ENCODE measurements around the gene NHSL2.
"Not testable (repeated sequence)": the region's sequence is repeated elsewhere in the genome, so short reads cannot be mapped to it uniquely, and the experiment has no call there.

The NHSL2 gene

DNA sequence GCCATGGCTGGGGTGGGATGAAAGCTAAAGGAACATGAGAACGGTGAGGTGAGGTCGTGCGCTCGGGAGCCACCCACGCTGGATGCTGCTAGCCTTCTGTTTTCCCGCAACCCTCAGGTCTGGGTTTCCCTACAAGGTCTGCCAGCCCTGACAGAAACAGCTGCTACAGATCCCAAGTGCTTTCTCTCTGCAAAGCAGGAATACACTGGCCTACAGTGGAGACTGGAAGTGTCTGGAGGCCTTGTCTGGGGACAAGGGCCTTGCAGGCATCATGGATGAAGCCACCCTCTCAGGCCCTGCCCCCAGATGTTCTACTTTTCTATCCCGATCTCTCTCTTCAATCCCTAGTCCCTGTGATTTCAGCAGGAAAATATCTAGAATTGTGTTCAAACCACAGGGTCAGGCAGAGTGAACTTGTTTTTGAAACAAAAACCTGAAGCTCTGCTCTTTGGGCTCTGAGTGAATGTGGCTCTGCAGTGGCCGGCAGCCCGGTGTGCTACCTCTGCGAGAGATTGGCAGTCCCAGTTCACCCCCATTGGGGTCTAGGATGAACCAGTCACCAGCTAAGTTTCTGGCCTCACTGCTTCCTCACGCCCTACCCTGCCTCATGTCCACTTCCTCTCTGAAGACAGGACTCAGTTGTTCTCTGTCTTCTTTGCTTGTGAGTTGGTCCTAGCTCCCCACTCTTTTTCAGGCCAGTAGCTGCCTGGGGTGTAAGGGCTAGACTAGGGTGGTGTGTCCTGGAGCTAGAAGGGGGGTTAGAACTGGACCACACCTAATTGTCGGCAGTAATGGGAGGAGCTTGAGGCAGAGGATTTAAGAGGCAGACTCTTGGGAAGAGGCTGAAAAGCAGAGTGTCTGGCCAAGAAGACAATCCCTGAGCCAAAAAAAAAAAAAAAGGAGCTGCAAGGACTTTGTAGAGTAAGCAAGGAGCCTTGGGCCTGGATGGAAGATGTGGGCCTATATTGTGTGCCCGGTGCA lies 131.5 kb downstream of the NHSL2 start:
- no peak for DNase-seq (ENCODE audit: low read depth in 2 of 2)

DNA sequence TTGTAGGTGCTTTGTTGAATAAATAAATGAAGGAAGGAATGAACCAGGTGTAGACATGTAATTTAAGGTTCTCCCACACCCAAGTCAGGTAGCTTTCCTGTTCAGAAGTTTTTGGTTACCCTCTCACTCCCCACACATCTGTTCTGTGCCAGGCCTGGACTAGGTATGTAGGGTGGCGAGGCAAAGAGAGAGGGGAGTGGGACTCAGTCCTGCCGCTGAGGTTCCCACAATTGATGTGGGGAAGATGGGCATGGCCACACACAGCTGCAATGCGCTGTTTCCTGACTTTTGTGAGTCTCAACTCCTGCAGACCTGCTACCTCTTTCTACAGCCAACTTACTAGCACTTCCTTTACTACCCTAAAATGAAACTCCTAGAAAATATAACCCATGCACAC lies 132.2 kb downstream of the NHSL2 start:
- no peak for DNase-seq (ENCODE audit: low read depth in 2 of 2)

DNA sequence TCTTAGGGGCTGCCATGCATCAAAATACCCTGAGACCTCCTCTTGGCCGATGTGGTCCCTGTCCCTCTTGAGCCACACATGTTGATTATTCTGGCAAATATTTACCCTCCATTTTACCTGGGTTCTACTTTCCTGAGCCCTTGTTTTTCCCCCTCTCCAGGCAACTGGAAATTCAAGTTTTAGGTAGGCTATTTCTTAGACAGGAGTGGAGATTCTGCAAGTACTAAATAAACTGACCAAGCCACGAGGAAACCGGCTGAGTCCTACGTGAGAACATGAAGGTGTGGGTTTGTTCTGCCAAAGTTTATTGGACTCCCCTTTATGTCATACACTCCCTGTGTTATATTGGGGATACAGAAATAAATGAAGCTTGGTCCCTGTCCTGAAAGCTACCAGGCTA lies 133.0 kb downstream of the NHSL2 start:
- DNase-seq (ENCODE audit: low read depth in 2 of 2), result no peak

DNA sequence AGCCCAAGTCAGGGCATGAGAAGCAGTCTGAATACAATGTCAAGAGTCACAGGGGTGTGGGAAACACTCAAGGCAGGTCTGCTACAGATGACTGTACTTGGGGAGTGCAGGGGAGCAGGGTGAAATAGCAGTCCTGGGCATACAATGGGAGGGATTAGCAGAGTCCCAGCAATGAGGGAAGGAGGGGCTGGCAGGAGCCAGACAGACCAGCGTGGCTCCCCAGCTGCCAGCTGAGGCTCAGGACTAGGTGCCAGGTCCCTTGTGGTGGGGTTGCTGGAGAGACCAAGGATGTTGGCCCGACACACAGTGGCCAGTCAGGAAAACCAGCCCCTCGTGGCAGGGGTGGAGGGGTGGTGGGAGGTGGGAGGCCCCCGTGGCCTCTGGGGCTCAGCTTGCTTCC lies 134.5 kb downstream of the NHSL2 start:
- no peak for DNase-seq (ENCODE audit: low read depth in 2 of 2)

DNA sequence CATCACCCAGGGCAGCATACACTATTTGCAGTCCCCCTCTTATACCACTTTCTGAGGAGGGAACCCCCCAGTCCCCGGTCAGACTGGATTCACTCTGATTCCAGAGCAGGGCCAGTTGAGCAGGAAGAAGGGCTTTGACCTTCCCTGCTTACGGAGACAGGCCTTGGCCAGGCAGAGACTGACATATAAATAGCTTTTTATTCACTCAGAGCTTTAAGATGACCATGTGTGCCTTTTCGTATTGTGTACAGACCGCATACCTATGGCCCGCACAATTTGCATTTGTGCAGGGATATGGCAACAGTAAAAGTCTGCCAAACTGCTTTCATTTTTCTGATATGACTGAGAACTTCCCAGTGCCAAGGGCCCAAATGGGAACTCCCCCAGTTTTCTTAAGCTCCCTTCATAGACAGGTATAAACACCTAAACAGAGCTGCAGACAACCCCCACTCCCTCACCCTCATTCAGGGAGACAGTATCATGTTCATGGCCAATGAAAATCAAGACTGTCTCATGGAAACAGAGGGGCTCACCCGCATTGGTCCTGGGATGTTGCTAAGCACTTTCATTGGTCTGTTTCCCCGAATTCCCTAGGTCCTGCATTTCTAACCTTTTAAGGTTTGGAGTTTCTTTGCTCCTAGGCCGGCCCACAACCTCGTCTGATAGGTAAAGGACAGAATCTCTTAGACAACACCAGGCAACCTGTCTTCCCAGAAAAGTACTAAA lies 135.1 kb downstream of the NHSL2 start:
- no peak for DNase-seq (ENCODE audit: low read depth in 2 of 2)

DNA sequence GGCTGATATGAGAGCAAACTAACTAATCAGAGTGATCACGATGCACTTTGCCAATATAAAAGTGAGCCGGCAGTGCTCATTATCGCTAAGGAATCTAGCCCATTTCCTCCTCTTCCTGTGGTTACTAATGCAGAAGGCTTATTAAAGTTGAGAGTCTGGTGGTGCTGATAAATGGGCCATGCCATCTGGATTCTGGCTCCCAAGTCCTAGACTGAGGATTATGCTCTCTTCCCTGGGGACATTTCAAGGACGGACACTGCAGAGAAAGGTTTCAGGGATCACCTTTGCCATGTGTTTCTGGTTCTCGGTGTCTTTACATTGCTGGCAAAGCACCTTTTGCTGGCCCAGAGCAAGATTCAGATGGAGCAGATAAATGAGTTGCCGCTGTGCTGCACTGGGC lies 135.8 kb downstream of the NHSL2 start:
- no peak for DNase-seq (ENCODE audit: low read depth in 2 of 2)

DNA sequence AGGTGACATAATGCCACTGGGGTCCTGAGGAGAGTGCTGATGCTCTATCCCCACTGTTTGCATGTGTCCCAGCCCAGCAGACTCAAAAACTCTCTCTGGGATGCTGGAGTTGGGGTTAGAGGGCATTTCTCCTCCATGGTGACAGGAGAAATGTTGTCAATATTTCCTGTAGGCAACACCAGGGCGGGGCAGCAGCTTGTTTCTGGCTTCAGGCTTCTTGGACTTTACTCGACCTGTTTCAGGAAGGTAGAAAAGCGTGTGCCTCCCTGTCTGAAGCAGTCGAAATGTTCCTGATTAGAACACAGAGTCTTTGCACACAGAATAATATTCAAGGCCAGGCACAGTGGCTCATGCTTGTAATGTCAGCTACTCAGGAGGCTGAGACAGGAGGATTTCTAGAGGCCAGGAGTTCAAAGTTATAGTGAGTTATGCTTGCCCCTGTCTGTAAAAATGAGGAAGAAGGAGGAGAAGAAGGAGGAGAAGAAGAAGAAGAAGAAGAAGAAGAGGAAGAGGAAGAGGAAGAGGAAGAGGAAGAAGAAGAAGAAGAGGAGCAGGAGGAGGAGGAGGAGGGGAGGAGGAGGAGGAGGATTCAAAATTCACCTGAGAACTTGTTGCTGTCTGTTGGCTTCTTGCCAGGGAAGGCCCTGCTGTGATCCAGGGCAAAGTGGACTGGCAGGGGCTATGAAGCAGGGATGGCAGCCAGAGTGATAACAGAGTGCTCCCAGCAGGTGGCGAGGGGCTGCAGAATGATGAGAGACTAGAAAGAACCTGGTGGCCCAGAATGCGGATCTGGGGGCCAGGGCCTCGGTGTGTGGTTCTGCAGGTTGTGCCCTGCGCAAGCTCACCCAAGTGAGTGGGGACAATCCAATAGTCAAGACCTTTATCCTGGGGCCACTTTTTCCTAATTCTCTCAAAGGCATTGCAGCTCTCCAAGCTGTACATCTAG lies 138.1 kb downstream of the NHSL2 start:
- no peak for DNase-seq (ENCODE audit: low read depth in 2 of 2)

DNA sequence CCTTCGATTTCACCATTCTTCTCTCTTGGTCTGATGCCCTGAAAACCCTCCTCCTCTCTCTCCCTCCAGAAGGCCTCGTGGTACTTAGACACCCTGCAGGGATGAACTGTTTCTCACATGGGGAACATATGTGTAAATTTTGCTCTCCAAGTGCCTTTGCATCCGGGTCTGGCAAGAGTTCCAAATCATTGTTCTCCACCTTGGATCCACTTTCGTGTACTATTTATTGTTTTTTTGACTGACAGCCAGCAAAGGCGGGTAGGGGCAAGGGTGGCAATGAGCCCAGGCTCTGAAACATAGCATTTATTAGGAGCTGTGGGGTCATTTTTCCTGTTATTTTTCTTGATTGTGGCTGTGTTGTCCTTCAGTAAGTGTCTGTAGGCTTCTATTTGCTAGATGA lies 139.4 kb downstream of the NHSL2 start:
- DNase-seq (ENCODE audit: low read depth in 2 of 2), result no peak

DNA sequence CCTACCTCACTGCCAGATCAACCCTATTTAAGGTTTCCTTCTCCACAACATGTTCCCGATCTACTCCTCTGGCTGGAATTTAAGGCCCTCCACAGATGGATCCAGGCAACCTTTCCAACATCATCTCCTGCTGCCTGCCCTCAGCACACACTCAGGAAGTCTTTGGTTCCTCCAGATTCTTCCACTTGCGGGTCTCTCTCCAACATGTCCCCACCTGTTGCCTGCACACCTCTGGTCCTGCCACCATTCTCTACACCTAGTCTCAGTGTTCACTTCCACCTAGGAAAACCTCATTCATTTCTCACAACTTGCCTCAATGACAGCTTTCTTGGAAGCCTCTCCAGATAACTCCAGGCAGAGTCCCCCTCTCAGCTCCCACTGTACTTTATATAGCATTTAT lies 140.9 kb downstream of the NHSL2 start:
- DNase-seq (ENCODE audit: low read depth in 2 of 2), result no peak

DNA sequence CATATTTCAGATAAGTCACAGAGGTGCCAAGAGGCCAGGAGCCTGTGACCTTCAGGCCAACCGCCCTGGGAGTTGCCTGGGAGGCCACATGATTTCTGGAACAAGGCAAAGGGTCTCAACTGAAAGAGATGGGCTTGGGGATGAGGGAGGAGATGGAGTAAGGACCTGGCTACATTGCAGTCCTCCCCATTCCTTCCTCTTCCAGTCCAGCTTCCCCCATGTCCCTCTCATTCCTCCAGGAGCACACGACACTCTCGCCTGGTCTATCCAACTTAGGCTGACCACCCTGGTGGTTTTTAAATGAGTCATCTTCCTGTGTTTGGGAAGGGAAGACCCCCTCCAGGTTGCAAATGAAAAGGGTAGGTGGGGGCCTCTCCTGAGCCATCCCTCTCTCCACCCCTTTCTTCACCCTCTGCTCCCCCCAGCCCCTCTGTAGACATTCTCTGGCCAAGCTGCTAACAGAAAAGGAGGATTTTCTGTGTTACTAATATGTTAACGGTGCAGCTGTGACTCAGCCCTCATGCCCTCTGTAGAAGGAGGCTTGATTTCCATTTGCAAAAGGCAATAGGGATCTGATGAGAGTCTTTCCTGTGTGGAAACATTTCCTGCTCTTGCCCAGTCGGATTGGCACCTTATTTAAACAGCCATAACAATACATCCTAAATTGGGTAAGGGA lies 141.9 kb downstream of the NHSL2 start:
- no peak for DNase-seq (ENCODE audit: low read depth in 2 of 2)

DNA sequence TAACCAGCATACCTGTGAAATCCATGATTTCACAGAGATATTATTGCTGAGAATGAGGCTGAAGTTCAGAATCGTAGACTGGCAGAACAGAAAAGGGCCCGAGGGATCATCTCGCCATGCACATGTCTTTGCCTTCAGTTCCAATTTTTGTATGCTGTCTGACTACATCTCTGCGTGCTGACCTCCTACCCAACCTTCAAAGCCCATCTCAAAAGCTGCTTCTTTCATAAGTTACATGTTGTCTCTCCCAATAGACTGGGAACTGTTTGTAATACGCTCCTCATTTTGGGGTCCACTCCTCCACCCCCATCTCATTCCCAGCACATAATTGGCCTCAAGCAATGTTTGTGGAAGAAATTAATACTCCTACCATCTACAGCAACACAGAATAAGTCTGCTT lies 142.9 kb downstream of the NHSL2 start:
- DNase-seq (ENCODE audit: low read depth in 2 of 2), result no peak

DNA sequence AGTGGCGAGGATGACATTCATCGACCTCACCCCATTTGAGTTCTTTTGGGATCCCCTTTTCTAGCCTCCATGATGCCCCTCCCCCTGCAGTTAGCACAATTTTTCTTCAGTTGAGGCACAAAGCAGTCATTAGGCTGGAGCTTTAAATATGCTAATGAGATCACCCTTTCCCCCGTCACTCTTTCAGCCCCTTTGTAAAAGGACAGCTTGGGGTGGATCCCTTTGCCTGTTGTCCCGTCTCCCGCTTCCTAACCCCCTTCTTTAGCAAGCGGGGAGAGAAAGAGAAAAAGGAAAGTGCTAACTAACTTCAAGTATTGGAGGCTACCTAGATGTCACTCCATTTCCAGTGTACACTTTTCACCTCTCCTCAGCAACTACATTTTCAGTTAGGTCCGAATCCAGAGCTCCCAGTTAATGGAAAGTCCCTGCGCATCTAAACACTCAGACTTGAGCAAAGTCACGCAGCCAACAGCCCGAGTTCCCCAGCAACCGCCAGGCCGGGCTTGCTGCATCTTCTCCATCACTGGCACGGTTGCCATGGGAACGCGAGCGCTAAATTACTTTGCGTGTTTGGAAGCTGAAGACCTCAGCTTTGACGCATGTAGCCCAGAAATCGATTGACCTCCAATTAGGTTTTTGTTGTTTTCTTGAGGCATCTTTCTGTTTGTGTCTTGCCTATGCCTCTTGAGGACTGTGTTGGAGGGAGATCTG lies 144.3 kb downstream of the NHSL2 start:
- DNase-seq (ENCODE audit: low read depth in 2 of 2), result no peak

DNA sequence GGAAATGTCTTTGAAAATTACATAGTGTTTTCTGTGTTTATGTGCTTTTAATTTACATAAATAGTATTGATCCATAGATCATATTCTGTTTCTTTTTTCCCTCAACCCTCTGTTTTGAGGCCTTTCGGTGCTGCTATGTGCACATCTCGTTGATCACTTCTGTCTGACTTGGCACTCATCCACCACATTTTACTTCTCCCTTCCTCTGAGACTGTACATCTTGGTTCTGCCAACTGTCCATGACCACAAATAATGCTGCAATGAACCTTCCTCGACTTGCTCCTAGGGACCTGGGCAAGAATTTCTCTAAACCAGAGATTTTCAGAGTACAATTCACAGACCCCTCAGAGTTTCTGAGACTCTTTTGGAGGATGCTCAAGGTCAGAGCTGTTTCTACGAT lies 146.7 kb downstream of the NHSL2 start:
- no peak for DNase-seq (ENCODE audit: low read depth in 2 of 2)

DNA sequence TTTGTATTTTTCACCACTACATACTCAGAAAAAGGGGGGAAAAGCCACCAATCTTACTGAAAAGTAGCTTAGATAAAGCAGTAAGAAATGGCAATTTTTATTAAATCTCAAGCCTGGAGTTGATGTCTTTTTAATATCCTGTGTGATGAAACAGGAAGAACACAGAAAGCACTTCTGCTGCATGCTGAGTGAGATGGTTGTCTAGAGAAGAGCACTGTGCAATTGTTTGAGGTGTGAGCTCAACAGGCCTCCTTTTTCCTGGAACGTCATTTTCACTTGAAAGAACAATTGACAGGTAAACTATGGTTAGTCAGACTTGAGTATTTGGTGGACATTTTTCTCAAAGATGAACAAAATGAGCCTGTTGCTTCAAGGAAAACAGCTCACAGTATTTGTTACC lies 147.2 kb downstream of the NHSL2 start:
- DNase-seq (ENCODE audit: low read depth in 2 of 2), result no peak

DNA sequence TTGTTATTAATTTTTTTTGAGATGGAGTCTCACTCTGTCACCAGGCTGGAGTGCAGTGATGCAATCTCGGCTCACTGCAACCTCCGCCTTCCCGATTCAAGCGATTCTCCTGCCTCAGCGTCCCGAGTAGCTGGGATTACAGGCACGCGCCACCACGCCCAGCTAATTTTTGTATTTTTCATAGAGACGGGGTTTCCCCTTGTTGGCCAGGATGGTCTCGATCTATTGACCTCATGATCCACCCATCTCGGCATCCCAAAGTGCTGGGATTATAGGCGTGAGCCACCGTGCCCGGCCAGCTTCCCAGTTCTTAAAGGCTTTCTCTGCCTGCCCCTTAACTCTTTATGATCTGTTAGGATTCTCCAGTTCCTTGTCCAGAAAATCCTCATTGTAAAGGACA lies 147.7 kb downstream of the NHSL2 start:
- DNase-seq (ENCODE audit: low read depth in 2 of 2), result not testable (repeated sequence)

DNA sequence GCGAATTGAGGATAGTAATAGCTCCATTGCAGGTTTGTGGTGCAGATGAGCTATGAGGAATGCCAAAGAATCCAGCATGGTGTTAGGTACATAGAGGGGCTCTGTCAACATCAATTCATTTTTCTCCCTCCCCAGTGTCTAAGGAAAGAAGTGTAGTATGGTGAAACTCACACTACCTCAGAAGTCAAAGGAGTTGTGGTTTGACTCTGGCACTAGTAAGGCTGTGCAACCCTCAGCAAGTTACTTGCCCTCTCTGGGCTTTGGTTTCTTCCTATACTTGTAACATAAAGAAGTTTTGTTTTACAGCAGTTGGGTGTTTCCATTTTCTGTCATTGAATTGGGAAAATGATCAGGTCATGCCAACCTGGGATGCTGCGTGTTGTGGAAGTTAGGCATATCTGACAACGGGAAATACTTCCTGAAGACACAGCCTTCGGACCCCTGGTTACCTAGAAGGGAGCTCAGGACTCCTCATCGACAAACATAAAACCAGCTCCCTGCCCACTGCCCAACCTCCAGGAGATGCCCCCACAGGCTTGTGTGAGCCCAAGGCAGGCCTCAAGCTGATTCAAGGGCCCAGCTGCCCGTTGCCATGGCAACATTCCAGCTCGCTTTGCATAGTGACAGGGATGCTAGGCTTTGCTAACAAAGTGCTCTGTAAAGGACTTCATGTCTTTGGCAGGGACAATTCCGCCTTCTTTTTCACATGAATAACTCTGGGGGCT lies 149.7 kb downstream of the NHSL2 start:
- no peak for DNase-seq (ENCODE audit: low read depth in 2 of 2)

DNA sequence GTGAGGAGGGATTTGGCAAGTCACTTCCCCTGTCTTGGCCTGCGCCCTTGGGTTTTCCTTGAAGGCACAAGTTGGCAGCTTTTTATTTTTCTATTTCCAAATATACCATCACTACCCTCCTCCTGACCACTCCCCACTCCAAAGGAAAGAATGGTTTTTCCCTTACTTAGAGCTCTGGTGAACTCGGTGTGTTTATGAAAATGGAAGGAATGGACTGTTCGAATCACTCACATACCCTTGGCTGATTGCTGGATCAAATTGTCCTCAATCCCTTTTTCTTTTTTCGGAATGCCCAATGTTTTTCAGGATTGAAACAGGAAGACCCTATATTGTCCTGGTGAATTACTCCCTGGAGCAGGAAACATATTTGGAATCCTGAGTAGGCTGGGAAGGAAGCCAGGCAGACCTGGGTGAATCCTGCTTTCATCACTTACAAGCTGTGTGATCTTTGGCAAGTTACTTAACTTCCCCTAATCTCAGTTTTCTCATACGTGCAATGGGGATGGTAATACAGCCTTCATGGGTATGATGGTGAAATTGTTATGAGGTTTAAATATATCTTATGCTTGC lies 150.4 kb downstream of the NHSL2 start:
- DNase-seq (ENCODE audit: low read depth in 2 of 2), result no peak

DNA sequence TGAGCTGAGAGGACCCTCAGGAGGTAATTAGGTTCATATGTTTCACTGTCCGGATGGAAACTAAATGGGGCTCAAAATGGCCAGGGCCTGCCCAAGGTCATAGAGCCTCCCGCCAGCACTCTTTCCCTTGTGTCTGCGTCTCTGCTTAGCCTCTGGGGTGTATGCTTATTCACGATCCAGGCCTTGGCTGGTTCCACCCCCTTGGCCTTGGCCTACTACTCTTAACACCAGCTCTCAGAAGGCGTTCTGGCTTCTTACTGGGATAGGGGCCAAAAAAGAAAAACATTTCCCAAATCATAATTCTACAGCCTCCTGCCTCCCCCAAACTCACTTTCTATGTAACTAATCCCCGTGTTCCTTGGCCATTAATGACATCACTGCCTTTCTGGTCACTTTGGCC lies 152.3 kb downstream of the NHSL2 start:
- DNase-seq (ENCODE audit: low read depth in 2 of 2), result no peak

DNA sequence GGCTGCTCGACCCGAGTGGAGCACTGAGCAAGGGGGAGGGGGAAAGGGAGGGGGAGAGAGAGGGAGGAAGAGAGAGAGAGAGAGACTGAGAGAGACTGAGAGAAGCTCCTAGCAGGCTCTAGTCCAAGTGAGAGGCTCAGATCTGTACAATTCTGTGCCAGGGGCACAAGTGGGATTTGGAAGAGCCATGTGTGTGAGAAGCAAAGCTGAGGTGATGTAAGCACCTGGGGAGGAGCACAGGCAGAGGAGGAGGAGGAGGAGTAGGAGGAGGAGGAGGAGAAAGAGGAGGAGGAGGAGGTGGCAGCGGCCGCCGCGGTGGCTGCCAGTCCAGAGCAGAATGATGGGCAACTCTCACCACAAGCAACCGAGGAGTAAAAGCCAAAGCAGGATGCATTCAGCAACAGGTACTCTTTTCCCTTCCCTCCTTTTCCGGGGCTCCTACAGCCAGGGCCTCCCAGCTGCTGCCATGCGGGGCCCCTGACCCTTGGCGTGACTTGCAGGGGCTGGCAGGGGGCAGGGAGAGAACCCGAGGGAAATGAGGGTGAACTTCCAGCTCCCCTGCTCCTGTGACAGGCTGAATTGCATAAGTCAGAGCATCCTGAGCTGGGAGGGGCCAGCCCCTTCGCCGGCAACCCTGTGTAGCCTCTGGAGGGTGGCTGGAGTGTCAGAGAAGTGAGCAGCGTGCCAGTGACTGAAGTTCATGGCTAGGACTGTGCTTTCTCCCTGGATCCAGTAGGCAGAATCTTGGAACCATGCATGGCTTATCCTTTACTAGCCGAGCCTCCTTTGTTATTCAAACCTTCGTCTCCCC lies 158.9 kb downstream of the NHSL2 start:
- DNase-seq (ENCODE audit: low read depth in 2 of 2), result no peak

All from stimulated activated CD4-positive, alpha-beta T cell treated with anti-CD3 and anti-CD28 coated beads, Interleukin-4, amount 100 ng/mL, for 48 hours (primary cell).